Astrocyte (in vitro differentiated cells and primary cell): ENCODE results near the gene GALNT18. TPM values are rescaled to one million over a fixed set of nuclear protein-coding genes. Genes with fewer than 3 reads are reported as not detected.
A peak's percentile ranks its signal among the peaks of the same experiment; 100 is the strongest.
"Not testable (repeated sequence)": the region's sequence is repeated elsewhere in the genome, so short reads cannot be mapped to it uniquely, and the experiment has no call there.

ENCODE experiments used
- DNase-seq: peaks from one replicate; pipeline ENCODE4 v3.0.0-alpha.2; 2010; ENCODE audit warnings: low read depth
- FAIRE-seq: peaks from 2 replicates; lab custom pipeline; 2011; peaks lifted over from hg19 to GRCh38; lab: Jason Lieb, UNC
- H2AFZ ChIP-seq: 2 replicates; pipeline ENCODE4 v1.6.0; 2012; ENCODE audit warnings: low read depth, low read length, inconsistent platforms
- H3K27ac ChIP-seq: 2 replicates; pipeline ENCODE4 v1.5.1; 2011; ENCODE audit warnings: low read depth, low read length, inconsistent platforms
- H3K27me3 ChIP-seq: 2 replicates; pipeline ENCODE4 v1.6.0; 2011; ENCODE audit warnings: low read length, inconsistent platforms; ENCODE audit not compliant: insufficient read depth
- H3K36me3 ChIP-seq: 2 replicates; pipeline ENCODE4 v1.5.1; 2011; ENCODE audit warnings: low read length, inconsistent platforms; ENCODE audit not compliant: insufficient read depth
- H3K4me1 ChIP-seq: 2 replicates; pipeline ENCODE4 v1.5.1; 2011; ENCODE audit warnings: low read length, inconsistent platforms; ENCODE audit not compliant: insufficient read depth
- H3K4me2 ChIP-seq: 2 replicates; pipeline ENCODE4 v1.6.0; 2012; ENCODE audit warnings: low read length, inconsistent platforms
- H3K4me3 ChIP-seq: 2 replicates; pipeline ENCODE4 v1.5.1; 2011; ENCODE audit warnings: low read depth, mild to moderate bottlenecking, low read length, inconsistent platforms; ENCODE audit not compliant: insufficient read depth
- H3K79me2 ChIP-seq: 2 replicates; pipeline ENCODE4 v1.6.0; 2012; ENCODE audit warnings: mild to moderate bottlenecking, low read length, inconsistent platforms; ENCODE audit not compliant: insufficient read depth
- H3K9ac ChIP-seq: 2 replicates; pipeline ENCODE4 v1.6.0; 2012; ENCODE audit warnings: mild to moderate bottlenecking, low read length, inconsistent platforms
- H3K9me3 ChIP-seq: 2 replicates; pipeline ENCODE4 v1.5.1; 2012; ENCODE audit warnings: low read depth, mild to moderate bottlenecking, low read length, inconsistent platforms; ENCODE audit not compliant: insufficient read depth
- H4K20me1 ChIP-seq: 2 replicates; pipeline ENCODE4 v1.6.0; 2012; ENCODE audit warnings: low read length, inconsistent platforms; ENCODE audit not compliant: insufficient read depth
- H3K27ac Mint-ChIP-seq: one replicate; pipeline ENCODE4 v1.8.0; 2021; ENCODE audit warnings: mild to moderate bottlenecking, mixed read lengths; ENCODE audit not compliant: unreplicated experiment
- H3K27me3 Mint-ChIP-seq: one replicate; pipeline ENCODE4 v1.8.0; 2021; ENCODE audit warnings: low read depth, mixed read lengths; ENCODE audit not compliant: unreplicated experiment
- H3K36me3 Mint-ChIP-seq: one replicate; pipeline ENCODE4 v1.8.0; 2021; ENCODE audit warnings: low read depth, mixed read lengths; ENCODE audit not compliant: unreplicated experiment
- H3K4me1 Mint-ChIP-seq: one replicate; pipeline ENCODE4 v1.8.0; 2021; ENCODE audit warnings: low read depth, mixed read lengths; ENCODE audit not compliant: unreplicated experiment
- H3K4me3 Mint-ChIP-seq: one replicate; pipeline ENCODE4 v1.8.0; 2021; ENCODE audit warnings: mild to moderate bottlenecking, moderate library complexity, mixed read lengths; ENCODE audit not compliant: unreplicated experiment
- H3K9me3 Mint-ChIP-seq: one replicate; pipeline ENCODE4 v1.8.0; 2021; ENCODE audit warnings: mild to moderate bottlenecking, mixed read lengths; ENCODE audit not compliant: unreplicated experiment
- CTCF ChIP-seq: IDR thresholded peaks from 2 replicates; pipeline ENCODE4 v1.5.1; 2011; ENCODE audit warnings: low read depth, mild to moderate bottlenecking, inconsistent platforms, low read length, moderate library complexity; ENCODE audit not compliant: insufficient read depth
- EZH2 ChIP-seq: IDR thresholded peaks from 2 replicates; pipeline ENCODE4 v1.6.1; 2012; ENCODE audit warnings: mild to moderate bottlenecking, low read length, inconsistent platforms; ENCODE audit not compliant: insufficient read depth
- total RNA-seq: library from RNA; stranded (reverse); gene quantifications from 2 replicates; pipeline ENCODE4 v1.2.1, GENCODE V29; 2021

Gene GALNT18
- total RNA-seq, 1 donor from 2014 or later = 6.5 TPM

DNA sequence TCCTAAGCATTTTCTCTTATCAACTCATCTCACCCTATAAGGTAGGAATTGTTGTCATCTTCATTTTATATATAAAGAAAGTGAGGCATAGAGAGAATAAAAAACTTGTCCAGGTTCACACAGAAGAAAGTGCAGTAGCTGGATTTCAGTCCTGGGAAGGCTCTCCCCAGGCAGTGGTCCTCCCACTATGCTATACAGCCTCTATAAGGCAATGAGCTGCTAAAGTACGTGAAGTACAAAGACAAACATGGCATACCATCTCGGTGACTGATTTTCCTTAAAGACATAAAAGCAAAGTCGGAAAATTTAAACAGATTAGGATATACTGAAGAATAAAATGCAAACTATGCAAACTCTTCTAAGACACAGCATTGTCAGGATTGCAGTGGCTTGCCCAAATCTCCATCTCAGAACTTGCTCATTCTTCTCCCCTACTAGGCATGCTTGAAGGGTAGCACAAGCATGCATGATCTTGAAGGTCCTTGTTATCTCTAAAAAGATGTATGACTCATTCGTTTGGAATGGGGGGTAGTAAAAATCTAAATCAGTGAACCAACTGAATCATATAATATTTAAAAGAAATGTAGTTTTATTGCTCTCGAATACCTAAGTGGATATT, 171.0 kb downstream of the GALNT18 start:
- no peak overlapping the region for H3K4me2 ChIP-seq
- H3K4me1 ChIP-seq = peaks cover 11% of the 10 kb centered on the region
- no peaks in the 10 kb centered on the region for H3K36me3 ChIP-seq
- Mint-ChIP-seq H3K4me3 (no peak overlapping the region), H3K27ac (no peak overlapping the region), H3K27me3 (peaks cover 38% of the 10 kb centered on the region), H3K9me3 (peaks cover 7% of the 10 kb centered on the region), H3K36me3 (peaks cover 6% of the 10 kb centered on the region), H3K4me1 (peaks cover 13% of the 10 kb centered on the region)
- H2AFZ ChIP-seq = no peak overlapping the region
- H3K27ac ChIP-seq = no peak overlapping the region
- H3K79me2 ChIP-seq = no peaks in the 10 kb centered on the region
- H3K9me3 ChIP-seq = no peaks in the 10 kb centered on the region
- no peaks in the 10 kb centered on the region for H4K20me1 ChIP-seq
- no peak overlapping the region for H3K9ac ChIP-seq
- no peak overlapping the region for H3K4me3 ChIP-seq
- FAIRE-seq (peak; percentile 32), DNase-seq (peak; percentile 62)
- TF ChIP-seq CTCF (no peak), EZH2 (no peak)
- H3K27me3 ChIP-seq = peaks cover 8% of the 10 kb centered on the region

- TF ChIP-seq CTCF = no peak
- TF ChIP-seq EZH2 = no peak
- H3K4me3 ChIP-seq = no peak overlapping the region
- H3K27ac Mint-ChIP-seq = no peak overlapping the region
- peaks cover 3% of the 10 kb centered on the region for H3K27me3 ChIP-seq
- no peaks in the 10 kb centered on the region for H4K20me1 ChIP-seq
- no peaks in the 10 kb centered on the region for H3K36me3 ChIP-seq
- no peaks in the 10 kb centered on the region for H3K79me2 ChIP-seq
- DNase-seq = no peak
- H3K27me3 Mint-ChIP-seq = peaks cover 25% of the 10 kb centered on the region
- H3K9me3 ChIP-seq = no peaks in the 10 kb centered on the region
- H2AFZ ChIP-seq = no peak overlapping the region
- peaks cover 14% of the 10 kb centered on the region for H3K4me1 Mint-ChIP-seq
- H3K27ac ChIP-seq = no peak overlapping the region
- H3K9ac ChIP-seq = no peak overlapping the region
- H3K9me3 Mint-ChIP-seq = peaks cover 7% of the 10 kb centered on the region
- no peak overlapping the region for H3K4me3 Mint-ChIP-seq
- H3K4me2 ChIP-seq = no peak overlapping the region
- peaks cover 6% of the 10 kb centered on the region for H3K36me3 Mint-ChIP-seq
- peaks cover 17% of the 10 kb centered on the region for H3K4me1 ChIP-seq
- FAIRE-seq = no peak
Measured at GRCh38 chr11:11449327-11449726, 172.5 kb downstream of the GALNT18 start.

GRCh38 chr11:11448626-11449025, 173.2 kb downstream of the GALNT18 start:
- Mint-ChIP-seq H3K9me3 (peaks cover 7% of the 10 kb centered on the region), H3K27me3 (peaks cover 19% of the 10 kb centered on the region), H3K4me1 (peaks cover 14% of the 10 kb centered on the region), H3K27ac (no peak overlapping the region), H3K36me3 (peaks cover 6% of the 10 kb centered on the region), H3K4me3 (no peak overlapping the region)
- Histone ChIP-seq H2AFZ (no peak overlapping the region), H3K36me3 (no peaks in the 10 kb centered on the region), H3K9me3 (no peaks in the 10 kb centered on the region), H3K79me2 (no peaks in the 10 kb centered on the region), H3K4me3 (no peak overlapping the region), H3K9ac (no peak overlapping the region), H4K20me1 (no peaks in the 10 kb centered on the region), H3K4me2 (no peak overlapping the region), H3K4me1 (peaks cover 19% of the 10 kb centered on the region), H3K27ac (no peak overlapping the region), H3K27me3 (no peaks in the 10 kb centered on the region)
- DNase-seq = no peak
- no peak for FAIRE-seq
- TF ChIP-seq CTCF = no peak
- no peak for TF ChIP-seq EZH2

DNA sequence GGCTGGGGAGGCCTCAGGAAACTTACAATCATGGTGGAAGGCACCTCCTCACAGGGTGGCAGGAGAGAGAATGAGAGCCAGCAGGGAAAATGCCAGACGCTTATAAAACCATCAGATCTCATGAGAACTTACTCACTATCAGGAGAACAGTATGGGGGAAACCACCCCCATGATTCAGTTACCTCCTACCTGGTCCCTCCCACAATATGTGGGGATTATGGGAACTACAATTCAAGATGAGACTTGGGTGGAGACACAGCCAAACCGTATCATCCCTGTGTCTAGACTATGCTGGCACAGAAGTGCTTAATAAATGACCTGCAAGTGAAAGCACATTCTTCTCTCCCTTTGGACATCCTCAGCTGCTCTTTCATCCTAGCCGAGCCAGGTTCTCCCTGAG, 174.2 kb downstream of the GALNT18 start:
- DNase-seq, H3K36me3 ChIP-seq, H3K27ac ChIP-seq, H3K9me3 Mint-ChIP-seq, H4K20me1 ChIP-seq, H3K36me3 Mint-ChIP-seq, H3K9me3 ChIP-seq, H2AFZ ChIP-seq, H3K4me2 ChIP-seq, H3K27ac Mint-ChIP-seq, H3K27me3 ChIP-seq, H3K9ac ChIP-seq, FAIRE-seq, H3K79me2 ChIP-seq, H3K4me3 Mint-ChIP-seq, H3K4me3 ChIP-seq: not testable (repeated sequence)
- H3K4me1 ChIP-seq = peaks cover 19% of the 10 kb centered on the region
- peaks cover 15% of the 10 kb centered on the region for H3K27me3 Mint-ChIP-seq
- H3K4me1 Mint-ChIP-seq = peaks cover 14% of the 10 kb centered on the region
